Suprapubic skin (tissue), 4 donors: ENCODE data around the gene ALPG.

Experiments
- CTCF ChIP-seq, 2 donors: fragments of 200-600 bp in 1 of 2; fragments of 450-650 bp in 1 of 2; sonication (generic) in 1 of 2; IDR thresholded peaks; one replicate each; pipeline ENCODE4 v1.5.1; 2016 to 2019; ENCODE audit warnings: antibody characterized with exemption in 2 of 2, mild to moderate bottlenecking in 1 of 2, moderate library complexity in 1 of 2
- POLR2A ChIP-seq, 2 donors: fragments of 450-650 bp; IDR thresholded peaks; one replicate each; pipeline ENCODE4 v1.6.1; 2017; ENCODE audit warnings: antibody characterized with exemption in 2 of 2, mild to moderate bottlenecking in 2 of 2, moderate library complexity in 2 of 2
- POLR2AphosphoS5 ChIP-seq, 3 donors: sonication (generic); formaldehyde crosslinking; IDR thresholded peaks; one replicate each; pipeline ENCODE4 v1.6.1; 2017; ENCODE audit warnings: antibody characterized with exemption in 3 of 3

GRCh38 chr2:232375164-232375563 is 31.5 kb upstream of the ALPG start:
- TF ChIP-seq POLR2A (IDR thresholded peaks at IDR 0.05) (no peak), CTCF (IDR thresholded peaks at IDR 0.05) (no peak), POLR2AphosphoS5 (IDR thresholded peaks at IDR 0.05) (no peak)
